HepG2 (cell line): Measurements from ENCODE around the gene DUS1L. TPM values are rescaled to one million over a fixed set of nuclear protein-coding genes. Genes with fewer than 3 reads are reported as not detected.

ENCODE experiments used
- HNF1B ChIP-seq: sonication (generic); formaldehyde crosslinking; IDR thresholded peaks from 2 replicates; pipeline ENCODE4 v1.5.1; 2020; ENCODE audit warnings: mild to moderate bottlenecking, moderate library complexity, missing genetic modification reagents
- LBX2 ChIP-seq: sonication (generic); formaldehyde crosslinking; IDR thresholded peaks from 2 replicates; pipeline ENCODE4 v1.5.0; 2020; ENCODE audit warnings: missing genetic modification reagents, mild to moderate bottlenecking, borderline replicate concordance
- LRRFIP1 ChIP-seq: sonication (generic); formaldehyde crosslinking; conservative IDR thresholded peaks from 2 replicates; pipeline ENCODE4 v1.4.0; 2020; ENCODE audit warnings: missing genetic modification reagents
- MYNN ChIP-seq: sonication (generic); formaldehyde crosslinking; IDR thresholded peaks from 2 replicates; pipeline ENCODE4 v1.4.0; 2020; ENCODE audit warnings: mild to moderate bottlenecking, low read depth, missing genetic modification reagents
- RORA ChIP-seq: sonication (generic); formaldehyde crosslinking; IDR thresholded peaks from 2 replicates; pipeline ENCODE4 v1.5.0; 2020; ENCODE audit warnings: mild to moderate bottlenecking, missing genetic modification reagents, moderate library complexity
- SNAPC4 ChIP-seq: sonication (generic); formaldehyde crosslinking; IDR thresholded peaks from 2 replicates; pipeline ENCODE4 v1.4.0; 2020; ENCODE audit warnings: mild to moderate bottlenecking, missing genetic modification reagents
- SRSF4 ChIP-seq: fragments of 200-400 bp; formaldehyde crosslinking; IDR thresholded peaks from one replicate; pipeline ENCODE4 v1.6.1; 2018; ENCODE audit warnings: mild to moderate bottlenecking, low read depth, low read length, moderate library complexity; ENCODE audit not compliant: poor library complexity, severe bottlenecking
- THAP9 ChIP-seq: sonication (generic); formaldehyde crosslinking; IDR thresholded peaks from 2 replicates; pipeline ENCODE4; 2020; ENCODE audit warnings: missing genetic modification reagents, mild to moderate bottlenecking, borderline replicate concordance
- ZBTB20 ChIP-seq: sonication (generic); formaldehyde crosslinking; IDR thresholded peaks from 2 replicates; pipeline ENCODE4 v1.8.1; 2023; ENCODE audit warnings: missing genetic modification reagents, low read depth, mild to moderate bottlenecking, borderline replicate concordance
- ZNF296 ChIP-seq: sonication (generic); formaldehyde crosslinking; conservative IDR thresholded peaks from 2 replicates; pipeline ENCODE4 v1.5.0; 2020; ENCODE audit warnings: mild to moderate bottlenecking, missing genetic modification reagents
- ZNF7 ChIP-seq: IDR thresholded peaks from 2 replicates; pipeline ENCODE4 v1.6.1; 2016; ENCODE audit warnings: missing biosample characterization, missing genetic modification reagents
- ZNF768 ChIP-seq: sonication (generic); formaldehyde crosslinking; IDR thresholded peaks from 2 replicates; pipeline ENCODE4 v1.4.0; 2020; ENCODE audit warnings: missing genetic modification reagents
- ZSCAN12 ChIP-seq: sonication (generic); formaldehyde crosslinking; IDR thresholded peaks from 2 replicates; pipeline ENCODE4 v1.9.0; 2021; ENCODE audit warnings: mild to moderate bottlenecking, missing genetic modification reagents
- polyA plus RNA-seq, 8 experiments: library from polyadenylated mRNA; depleted of rRNA in 3 of 8; stranded (reverse) in 7 of 8; unstranded in 1 of 8; fragments of >200 nt; fragmentation: Illumina TruSeq in 4 of 8; extraction: Trizol in 4 of 8; gene quantifications; 2 replicates each; pipeline versions ENCODE4 v1.2.1 to v1.2.3, GENCODE V29; 2011 to 2016; ENCODE audit warnings: low read depth in 4 of 8, missing spikeins in 1 of 8, mixed read lengths in 1 of 8; ENCODE audit not compliant: insufficient read depth in 1 of 8
- total RNA-seq, 5 experiments: library from RNA; depleted of rRNA; stranded (reverse); fragments of >200 nt; fragmentation: Illumina TruSeq; extraction: Trizol; gene quantifications; 2 replicates each; pipeline ENCODE4 v1.2.3, GENCODE V29; 2016; ENCODE audit warnings: low read depth in 1 of 5

The DUS1L gene
- total and polyA plus RNA-seq, 2 of the 13 experiments (the other 11 are each of a cell fraction or from before 2014, with no cell fraction given): 81.0 to 109 TPM

GRCh38 chr17:82065638-82066303 lies at the start of gene DUS1L (continued):
- TF ChIP-seq HNF1B (CRISPR knock-in tag) (no peak), ZBTB20 (CRISPR knock-in tag) (no peak), ZSCAN12 (CRISPR knock-in tag) (peak; percentile 66; the same call in 1 of the 2 replicates), THAP9 (CRISPR knock-in tag) (peak; percentile 77), RORA (CRISPR knock-in tag) (no peak), LRRFIP1 (CRISPR knock-in tag) (peak; percentile 57; the same call in 1 of the 2 replicates), SNAPC4 (no peak), ZNF296 (peak; percentile 50; the same call in 1 of the 2 replicates), ZNF768 (peak; percentile 91), MYNN (CRISPR knock-in tag) (no peak; the same call in 1 of the 2 replicates), LBX2 (CRISPR knock-in tag) (peak; percentile 57; the same call in 1 of the 2 replicates), SRSF4 (no peak), ZNF7 (peak; percentile 42; the same call in 1 of the 2 replicates)
